GM19468 (cell line): ENCODE measurements around the gene TTC28.
"Not testable (repeated sequence)": the region's sequence is repeated elsewhere in the genome, so short reads cannot be mapped to it uniquely, and the experiment has no call there.

Experiments used
- ATAC-seq: cut with Tn5 transposase; IDR thresholded peaks from one replicate; pipeline ENCODE4 v1.9.1; 2021; ENCODE audit warnings: mild to moderate bottlenecking, moderate library complexity, moderate number of reproducible peaks; ENCODE audit not compliant: unreplicated experiment; ENCODE audit errors: extremely low read depth

TTC28 gene

GRCh38 chr22:28217277-28217676 is 462.4 kb downstream of the TTC28 start:
- ATAC-seq: no peak

DNA sequence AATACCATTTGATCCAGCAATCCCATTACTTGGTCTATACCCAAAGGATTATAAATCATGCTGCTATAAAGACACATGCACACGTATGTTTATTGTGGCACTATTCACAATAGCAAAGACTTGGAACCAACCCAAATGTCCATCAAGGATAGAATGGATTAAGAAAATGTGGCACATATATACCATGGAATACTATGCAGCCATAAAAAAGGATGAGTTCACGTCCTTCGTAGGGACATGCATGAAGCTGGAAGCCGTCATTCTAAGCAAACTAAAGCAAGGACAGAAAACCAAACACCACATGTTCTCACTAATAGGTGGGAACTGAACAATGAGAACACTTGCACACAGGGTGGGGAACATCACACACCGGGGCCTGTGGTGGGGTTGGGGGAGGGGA is 464.9 kb downstream of the TTC28 start:
- ATAC-seq: not testable (repeated sequence)

- not testable (repeated sequence) for ATAC-seq
These were observed 470.2 kb downstream of the TTC28 start for GRCh38 chr22:28209457-28209856.

DNA sequence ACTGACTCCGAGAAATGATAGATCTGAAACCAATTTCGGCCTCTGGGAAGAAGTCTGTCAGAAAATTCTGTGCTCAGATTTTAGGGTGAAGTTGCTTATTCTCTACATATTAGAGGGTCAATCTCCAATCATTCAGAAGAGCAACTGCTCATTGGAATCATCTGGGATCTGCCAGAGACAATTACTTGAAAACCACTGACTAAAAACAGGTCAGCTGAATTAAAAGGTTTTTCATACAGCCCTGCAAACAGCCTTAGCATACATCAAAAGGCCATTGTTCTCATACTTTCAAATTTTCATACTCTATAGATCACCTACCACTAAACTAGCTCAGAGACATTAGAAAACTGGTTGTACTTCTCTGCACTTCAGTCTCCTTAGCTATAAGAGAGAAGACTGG is 470.9 kb downstream of the TTC28 start:
- ATAC-seq: no peak

GRCh38 chr22:28208036-28208435 is 471.6 kb downstream of the TTC28 start:
- ATAC-seq: no peak

GRCh38 chr22:28207281-28208030 is 472.2 kb downstream of the TTC28 start:
- no peak for ATAC-seq

DNA sequence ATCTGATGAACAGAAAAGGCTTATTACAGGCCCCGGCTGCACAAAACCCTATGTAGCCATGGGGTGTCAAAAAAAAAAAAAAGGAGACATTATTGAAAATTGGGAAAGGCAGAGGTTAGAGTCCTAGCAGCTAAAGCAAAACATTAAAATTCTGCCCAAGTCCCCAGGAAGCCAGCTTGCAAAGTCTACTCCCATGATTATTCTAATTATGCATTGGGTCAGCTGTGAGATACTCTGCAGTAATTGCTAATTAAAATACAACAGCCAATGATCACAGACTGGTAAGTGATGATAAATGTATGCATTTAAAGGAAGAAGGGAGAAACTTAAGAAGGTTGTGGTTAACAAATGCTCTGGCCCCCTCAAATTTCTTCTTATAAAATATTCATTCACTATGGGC is 473.7 kb downstream of the TTC28 start:
- no peak for ATAC-seq

DNA sequence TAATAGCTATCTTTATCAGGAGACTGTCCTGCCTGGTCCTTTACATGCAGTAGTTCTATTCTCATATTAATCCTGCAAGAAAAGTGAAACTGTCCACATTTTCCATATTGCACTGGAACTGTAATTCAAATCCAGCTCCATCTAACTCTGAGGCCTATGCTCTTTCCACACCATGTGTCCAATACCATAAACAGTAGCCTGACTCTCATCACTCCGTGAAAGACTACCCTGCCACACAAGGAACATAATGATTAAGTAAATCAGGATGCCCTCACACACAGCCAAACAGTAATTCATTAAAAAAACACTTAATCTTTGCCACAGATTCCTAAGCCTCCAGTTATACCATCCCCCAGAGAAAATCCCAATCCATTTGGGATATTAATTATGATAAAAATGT is 475.3 kb downstream of the TTC28 start:
- ATAC-seq: no peak

- ATAC-seq: no peak
These were observed 476.4 kb downstream of the TTC28 start for GRCh38 chr22:28203286-28203685.

- ATAC-seq: no peak
These were observed 480.9 kb downstream of the TTC28 start for GRCh38 chr22:28198692-28199091.

- not testable (repeated sequence) for ATAC-seq
These were observed 488.1 kb downstream of the TTC28 start for GRCh38 chr22:28191571-28191970.

DNA sequence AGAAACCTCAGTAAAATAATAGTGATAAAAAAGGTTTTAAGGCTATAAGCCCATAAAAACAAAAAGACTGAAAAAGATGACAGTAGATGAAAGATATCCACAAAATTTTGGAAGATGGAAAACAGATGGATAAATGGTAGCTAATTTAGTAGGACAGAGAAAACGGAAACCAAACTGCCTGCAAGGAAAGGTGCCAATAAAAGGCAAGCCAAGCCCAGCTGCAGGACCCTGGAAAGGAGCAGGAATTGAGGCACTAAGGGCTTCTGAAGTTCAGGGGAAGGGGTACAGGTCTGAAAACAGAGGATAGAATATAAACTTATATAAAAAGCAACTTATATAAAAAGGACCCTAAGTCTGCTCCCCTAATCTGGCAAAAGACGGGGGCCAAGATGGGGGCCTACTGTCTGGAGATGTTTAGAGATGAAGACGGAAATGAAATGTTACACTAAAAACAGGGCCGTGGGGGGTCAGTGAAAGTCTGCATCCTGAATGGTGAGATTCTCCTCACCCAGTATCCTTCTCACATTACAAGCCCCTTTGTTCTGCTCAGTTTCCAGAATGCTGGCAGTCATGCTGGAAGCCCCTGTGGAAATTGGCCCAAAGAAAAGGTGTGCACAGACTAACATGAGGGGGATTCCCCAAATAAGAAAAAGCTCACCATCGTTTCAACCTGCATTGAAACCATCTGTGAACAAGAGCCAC is 491.3 kb downstream of the TTC28 start:
- ATAC-seq: no peak

- ATAC-seq: no peak
These were observed 492.0 kb downstream of the TTC28 start for GRCh38 chr22:28187612-28188011.

- ATAC-seq: no peak
These were observed 493.0 kb downstream of the TTC28 start for GRCh38 chr22:28186641-28187040.

DNA sequence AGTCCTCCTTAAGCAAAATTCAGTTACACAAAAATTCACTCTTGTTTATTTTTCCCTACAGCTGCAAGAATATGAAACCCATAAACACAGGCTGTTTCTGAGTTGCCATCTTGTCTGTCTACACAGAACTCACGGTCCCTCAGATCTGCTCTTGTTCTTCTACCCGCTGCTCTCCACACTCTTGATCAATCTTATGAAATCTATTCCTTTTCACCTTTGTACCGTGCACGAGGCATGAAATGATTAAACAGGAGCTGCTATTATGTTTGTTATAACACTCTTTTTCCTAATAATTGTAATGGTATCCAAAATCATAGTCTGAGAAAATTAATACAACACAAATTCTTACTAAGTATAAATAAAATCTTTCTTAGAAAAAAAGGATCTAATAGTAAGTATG is 494.5 kb downstream of the TTC28 start:
- ATAC-seq: no peak

GRCh38 chr22:28183078-28183860 is 496.4 kb downstream of the TTC28 start:
- ATAC-seq: no peak

- no peak for ATAC-seq
These were observed 498.6 kb downstream of the TTC28 start for GRCh38 chr22:28180804-28181731.

- ATAC-seq: no peak
These were observed 500.2 kb downstream of the TTC28 start for GRCh38 chr22:28179392-28179791.

DNA sequence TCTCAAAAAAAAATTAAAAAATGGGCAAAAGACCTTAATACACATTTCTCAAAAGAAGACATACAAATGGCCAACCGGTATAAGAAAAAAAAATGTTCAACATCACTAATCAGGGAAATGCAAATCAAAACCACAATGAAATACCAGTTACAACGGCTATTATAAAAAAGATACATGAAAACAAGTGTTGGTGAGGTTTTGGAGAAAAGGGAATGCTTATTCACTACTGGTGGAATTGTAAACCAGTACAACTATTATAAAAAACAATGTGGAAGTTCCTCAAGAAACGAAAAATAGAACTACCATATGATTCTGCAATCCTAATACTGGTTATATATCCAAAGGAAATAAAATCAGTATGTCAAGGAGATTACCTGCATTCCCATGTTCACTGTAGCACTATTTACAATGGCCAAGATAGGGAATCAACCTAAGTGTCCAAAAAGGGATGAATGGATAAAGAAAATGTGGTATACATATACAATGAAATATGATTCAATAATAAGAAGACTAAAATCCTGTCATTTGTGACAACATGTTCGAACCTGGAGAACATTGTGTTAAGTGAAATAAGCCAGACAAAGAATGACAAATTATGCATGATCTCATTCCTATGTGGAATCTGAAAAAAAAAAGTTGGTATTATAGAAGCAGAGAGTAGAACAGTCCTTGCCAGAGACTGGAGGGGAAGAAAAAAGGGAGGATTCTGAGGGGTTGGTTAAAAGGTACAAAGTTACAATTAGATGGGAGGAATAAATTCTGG is 503.7 kb downstream of the TTC28 start:
- ATAC-seq: no peak
